Vagina (tissue), 2 donors: ENCODE measurements around the gene CHAC2.

Experiments used
- POLR2A ChIP-seq, 2 donors: fragments of 450-650 bp; IDR thresholded peaks; one replicate each; pipeline ENCODE4 v1.6.1; 2017; ENCODE audit warnings: antibody characterized with exemption in 2 of 2, mild to moderate bottlenecking in 2 of 2, moderate library complexity in 2 of 2
- TF ChIP-seq, protein P1 (sequence below), 3 experiments: fragments of 450-650 bp in 2 of 3; fragments of 200-600 bp in 1 of 3; sonication (generic) in 1 of 3; IDR thresholded peaks; one replicate each; pipeline ENCODE4 v1.5.1; 2017 to 2019; ENCODE audit warnings: antibody characterized with exemption in 3 of 3, mild to moderate bottlenecking in 2 of 3, moderate library complexity in 2 of 3

DNA sequence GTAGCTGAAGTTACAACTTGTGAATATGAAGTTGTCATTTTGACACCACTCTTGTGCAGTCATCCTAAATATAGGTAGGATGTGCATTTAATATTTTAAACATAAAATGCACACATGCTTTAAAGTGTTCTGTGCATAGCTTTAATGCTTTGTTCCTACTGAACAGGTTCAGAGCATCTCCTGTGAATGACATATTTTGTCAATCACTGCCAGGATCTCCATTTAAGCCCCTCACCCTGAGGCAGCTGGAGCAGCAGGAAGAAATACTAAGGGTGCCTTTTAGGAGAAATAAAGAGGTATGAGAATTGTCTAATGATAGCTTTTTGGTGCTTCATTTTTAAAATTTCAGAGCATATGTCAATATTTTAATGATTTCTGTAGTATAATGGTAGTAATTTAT lies 33.9 kb downstream of the CHAC2 start:
- TF ChIP-seq, protein P1, sequence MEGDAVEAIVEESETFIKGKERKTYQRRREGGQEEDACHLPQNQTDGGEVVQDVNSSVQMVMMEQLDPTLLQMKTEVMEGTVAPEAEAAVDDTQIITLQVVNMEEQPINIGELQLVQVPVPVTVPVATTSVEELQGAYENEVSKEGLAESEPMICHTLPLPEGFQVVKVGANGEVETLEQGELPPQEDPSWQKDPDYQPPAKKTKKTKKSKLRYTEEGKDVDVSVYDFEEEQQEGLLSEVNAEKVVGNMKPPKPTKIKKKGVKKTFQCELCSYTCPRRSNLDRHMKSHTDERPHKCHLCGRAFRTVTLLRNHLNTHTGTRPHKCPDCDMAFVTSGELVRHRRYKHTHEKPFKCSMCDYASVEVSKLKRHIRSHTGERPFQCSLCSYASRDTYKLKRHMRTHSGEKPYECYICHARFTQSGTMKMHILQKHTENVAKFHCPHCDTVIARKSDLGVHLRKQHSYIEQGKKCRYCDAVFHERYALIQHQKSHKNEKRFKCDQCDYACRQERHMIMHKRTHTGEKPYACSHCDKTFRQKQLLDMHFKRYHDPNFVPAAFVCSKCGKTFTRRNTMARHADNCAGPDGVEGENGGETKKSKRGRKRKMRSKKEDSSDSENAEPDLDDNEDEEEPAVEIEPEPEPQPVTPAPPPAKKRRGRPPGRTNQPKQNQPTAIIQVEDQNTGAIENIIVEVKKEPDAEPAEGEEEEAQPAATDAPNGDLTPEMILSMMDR (IDR thresholded peaks at IDR 0.05), result no peak
- no peak for TF ChIP-seq POLR2A (IDR thresholded peaks at IDR 0.05)
